ENCODE measurements around the gene IFNAR1. TPM values are rescaled to one million over a fixed set of nuclear protein-coding genes. Genes with fewer than 3 reads are reported as not detected.

The IFNAR1 gene
- total and polyA plus RNA-seq, 2 experiments from 2014 or later, result 14.0 to 18.7 TPM

GRCh38 chr21:33360281-33360680, 35.5 kb downstream of the IFNAR1 start:
- TF ChIP-seq EZH2phosphoT487 (IDR thresholded peaks at IDR 0.05; ENCODE audit: unreplicated experiment) (no peak), ZNF114 (CRISPR knock-in tag; IDR thresholded peaks at IDR 0.05) (no peak), REST (IDR thresholded peaks at IDR 0.05; ENCODE audit: unreplicated experiment) (no peak), ETS1 (IDR thresholded peaks at IDR 0.05) (no peak), JUNB (IDR thresholded peaks at IDR 0.05; ENCODE audit: unreplicated experiment) (no peak), ZNF462 (CRISPR knock-in tag; IDR thresholded peaks at IDR 0.05) (no peak), NANOG (IDR thresholded peaks at IDR 0.05; ENCODE audit: borderline replicate concordance) (no peak), CTCF (conservative IDR thresholded peaks at IDR 0.05; ENCODE audit: low read depth in 2 of 2) (no peak), STAT1 (IDR thresholded peaks at IDR 0.05; ENCODE audit: unreplicated experiment) (no peak), CREB1 (CRISPR knock-in tag; IDR thresholded peaks at IDR 0.05; ENCODE audit: low read depth) (no peak), ZNF331 (CRISPR knock-in tag; IDR thresholded peaks at IDR 0.05; ENCODE audit: low read depth) (no peak), EZH2 (IDR thresholded peaks at IDR 0.05; ENCODE audit: low read depth, unreplicated experiment) (no peak), POLR2AphosphoS5 (IDR thresholded peaks at IDR 0.05; ENCODE audit: low read depth) (no peak)
- DNase-seq (ENCODE audit: low spot score) (no peak), ATAC-seq (no peak)
- H3K36me3 Mint-ChIP-seq (ENCODE audit: low read depth), result peaks cover 20% of the 10 kb centered on the region
- peaks cover 15% of the 10 kb centered on the region for H3K4me1 Mint-ChIP-seq
- no peaks in the 10 kb centered on the region for H3K9me2 ChIP-seq (ENCODE audit: insufficient read depth)
- H3K9me3 Mint-ChIP-seq, result peaks cover 10% of the 10 kb centered on the region; the same call in 2 of the 3 replicates
- no peak overlapping the region for H3K27ac Mint-ChIP-seq
- peaks cover 6% of the 10 kb centered on the region; the same call in 1 of the 2 replicates for H3K4me1 ChIP-seq (ENCODE audit: insufficient read depth)
- H3F3A ChIP-seq (replicated peaks; ENCODE audit: low read depth), result no peaks in the 10 kb centered on the region; the same call in 1 of the 2 replicates
- no peaks in the 10 kb centered on the region; the same call in 1 of the 2 replicates for H3K36me3 ChIP-seq (ENCODE audit: insufficient read depth)
- no peak overlapping the region for H3K27ac ChIP-seq (ENCODE audit: low read depth)
- H3K4me3 Mint-ChIP-seq, result no peak overlapping the region
- no peaks in the 10 kb centered on the region for H3K79me2 ChIP-seq (replicated peaks; ENCODE audit: insufficient read depth)
- H4K20me1 ChIP-seq (replicated peaks; ENCODE audit: insufficient read depth), result no peaks in the 10 kb centered on the region
- H3K4me2 ChIP-seq, result no peak overlapping the region
- no peaks in the 10 kb centered on the region for H3K27me3 Mint-ChIP-seq (ENCODE audit: insufficient read depth, low read depth, poor library complexity)
- no peaks in the 10 kb centered on the region for H3K27me3 ChIP-seq (ENCODE audit: insufficient read depth)
- H2AFZ ChIP-seq, result no peak overlapping the region
- no peak overlapping the region for H3K4me3 ChIP-seq
